GM19467 (cell line): ENCODE measurements around the gene ADAMTSL4.
"Not testable (repeated sequence)": the region's sequence is repeated elsewhere in the genome, so short reads cannot be mapped to it uniquely, and the experiment has no call there.

Experiments
- ATAC-seq: cut with Tn5 transposase; IDR thresholded peaks from one replicate; pipeline ENCODE4 v1.9.1; 2021; ENCODE audit warnings: mild to moderate bottlenecking, moderate library complexity; ENCODE audit not compliant: unreplicated experiment

Gene ADAMTSL4

GRCh38 chr1:150554086-150554452 lies 4.9 kb downstream of the ADAMTSL4 start:
- ATAC-seq: no peak

DNA sequence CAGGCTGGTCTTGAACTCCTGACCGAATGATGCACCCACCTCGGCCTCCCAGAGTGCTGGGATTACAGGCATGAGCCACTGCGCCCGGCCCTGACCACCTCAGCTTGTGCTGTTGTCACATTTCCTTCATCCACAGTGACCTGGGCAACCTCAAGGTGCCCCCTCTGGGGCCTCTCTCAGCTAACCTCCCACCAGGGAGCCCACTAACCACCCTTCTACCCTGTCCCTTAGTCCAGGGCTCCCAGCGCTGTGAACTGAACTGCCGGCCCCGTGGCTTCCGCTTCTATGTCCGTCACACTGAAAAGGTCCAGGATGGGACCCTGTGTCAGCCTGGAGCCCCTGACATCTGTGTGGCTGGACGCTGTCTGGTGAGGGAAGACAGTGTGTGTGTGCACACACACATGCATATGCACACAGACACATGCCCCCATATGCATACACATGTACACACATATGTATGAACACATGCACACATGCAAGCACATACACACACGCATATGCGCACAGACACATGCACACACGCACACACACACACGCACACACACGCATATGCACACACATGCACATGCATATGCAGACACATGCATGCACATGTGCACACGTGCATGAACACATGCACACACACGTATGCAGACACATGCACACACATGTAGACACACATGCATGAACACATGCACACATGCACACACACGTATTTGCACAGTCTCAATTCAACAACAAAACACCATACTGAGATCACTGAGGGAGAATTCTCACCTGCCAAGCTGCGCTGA lies 6.2 kb downstream of the ADAMTSL4 start:
- ATAC-seq: no peak

DNA sequence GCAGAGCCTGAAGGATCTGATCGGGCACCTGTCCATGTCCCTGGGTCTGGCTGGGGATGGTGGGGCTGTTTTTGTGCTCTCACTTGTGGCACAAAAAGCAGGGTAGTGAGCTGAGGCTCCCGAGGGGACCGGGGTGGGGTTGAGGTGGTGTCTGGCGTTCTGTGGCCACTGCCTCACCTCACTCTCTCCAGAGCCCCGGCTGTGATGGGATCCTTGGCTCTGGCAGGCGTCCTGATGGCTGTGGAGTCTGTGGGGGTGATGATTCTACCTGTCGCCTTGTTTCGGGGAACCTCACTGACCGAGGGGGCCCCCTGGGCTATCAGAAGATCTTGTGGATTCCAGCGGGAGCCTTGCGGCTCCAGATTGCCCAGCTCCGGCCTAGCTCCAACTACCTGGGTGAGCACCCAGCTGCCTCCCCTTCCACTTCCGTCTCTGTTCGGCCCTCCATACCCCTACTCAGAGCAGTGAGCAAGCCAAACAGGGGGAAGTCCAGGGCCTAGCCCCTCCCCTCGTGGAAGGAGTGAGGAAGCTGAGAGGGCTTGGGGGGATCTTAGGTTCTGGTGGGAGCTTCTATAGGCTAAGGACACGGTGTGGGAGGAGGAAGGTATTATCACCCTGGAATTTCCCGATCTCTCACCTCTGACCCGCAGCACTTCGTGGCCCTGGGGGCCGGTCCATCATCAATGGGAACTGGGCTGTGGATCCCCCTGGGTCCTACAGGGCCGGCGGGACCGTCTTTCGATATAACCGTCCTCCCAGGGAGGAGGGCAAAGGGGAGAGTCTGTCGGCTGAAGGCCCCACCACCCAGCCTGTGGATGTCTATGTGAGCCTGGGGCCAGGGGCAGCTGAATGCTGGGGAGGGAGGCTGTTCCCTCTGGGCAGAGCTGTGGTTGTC lies 7.0 kb downstream of the ADAMTSL4 start:
- ATAC-seq: no peak

DNA sequence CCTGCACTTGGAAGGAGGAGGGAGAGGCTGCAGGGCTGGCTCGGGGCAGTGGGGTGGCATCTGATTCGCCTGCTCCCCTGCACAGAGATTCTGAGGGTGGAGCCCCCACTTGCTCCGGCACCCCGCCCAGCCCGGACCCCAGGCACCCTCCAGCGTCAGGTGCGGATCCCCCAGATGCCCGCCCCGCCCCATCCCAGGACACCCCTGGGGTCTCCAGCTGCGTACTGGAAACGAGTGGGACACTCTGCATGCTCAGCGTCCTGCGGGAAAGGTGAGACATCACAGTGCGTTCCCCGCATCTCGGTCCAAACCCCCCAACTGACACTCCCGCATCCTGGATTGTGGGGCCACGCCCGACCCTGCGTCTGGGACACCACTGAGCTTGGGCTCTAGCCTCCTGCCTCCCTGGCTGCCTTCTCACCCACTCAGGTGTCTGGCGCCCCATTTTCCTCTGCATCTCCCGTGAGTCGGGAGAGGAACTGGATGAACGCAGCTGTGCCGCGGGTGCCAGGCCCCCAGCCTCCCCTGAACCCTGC lies 7.9 kb downstream of the ADAMTSL4 start:
- ATAC-seq: no peak

GRCh38 chr1:150557813-150558212 lies 8.6 kb downstream of the ADAMTSL4 start:
- ATAC-seq: no peak

DNA sequence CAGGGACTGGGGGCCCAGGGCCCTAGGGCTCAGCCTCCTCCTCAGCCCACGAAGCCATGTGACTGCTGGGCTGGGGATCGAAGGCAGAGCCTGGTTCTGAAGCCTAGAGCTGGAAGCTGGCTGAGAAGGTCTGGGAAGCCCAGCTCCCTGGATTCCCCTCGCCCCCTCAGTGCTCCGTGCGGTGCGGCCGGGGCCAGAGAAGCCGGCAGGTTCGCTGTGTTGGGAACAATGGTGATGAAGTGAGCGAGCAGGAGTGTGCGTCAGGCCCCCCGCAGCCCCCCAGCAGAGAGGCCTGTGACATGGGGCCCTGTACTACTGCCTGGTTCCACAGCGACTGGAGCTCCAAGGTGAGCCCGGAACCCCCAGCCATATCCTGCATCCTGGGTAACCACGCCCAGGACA lies 9.1 kb downstream of the ADAMTSL4 start:
- ATAC-seq: no peak

- no peak for ATAC-seq
Observed at GRCh38 chr1:150558761-150559655, 9.8 kb downstream of the ADAMTSL4 start.

GRCh38 chr1:150559656-150560010 lies 10.4 kb downstream of the ADAMTSL4 start:
- no peak for ATAC-seq

DNA sequence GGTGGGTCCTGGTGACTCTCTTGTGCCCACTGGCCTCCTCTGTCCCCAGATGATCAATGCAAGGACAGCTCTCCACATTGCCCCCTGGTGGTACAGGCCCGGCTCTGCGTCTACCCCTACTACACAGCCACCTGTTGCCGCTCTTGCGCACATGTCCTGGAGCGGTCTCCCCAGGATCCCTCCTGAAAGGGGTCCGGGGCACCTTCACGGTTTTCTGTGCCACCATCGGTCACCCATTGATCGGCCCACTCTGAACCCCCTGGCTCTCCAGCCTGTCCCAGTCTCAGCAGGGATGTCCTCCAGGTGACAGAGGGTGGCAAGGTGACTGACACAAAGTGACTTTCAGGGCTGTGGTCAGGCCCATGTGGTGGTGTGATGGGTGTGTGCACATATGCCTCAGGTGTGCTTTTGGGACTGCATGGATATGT lies 10.8 kb downstream of the ADAMTSL4 start:
- ATAC-seq: no peak

DNA sequence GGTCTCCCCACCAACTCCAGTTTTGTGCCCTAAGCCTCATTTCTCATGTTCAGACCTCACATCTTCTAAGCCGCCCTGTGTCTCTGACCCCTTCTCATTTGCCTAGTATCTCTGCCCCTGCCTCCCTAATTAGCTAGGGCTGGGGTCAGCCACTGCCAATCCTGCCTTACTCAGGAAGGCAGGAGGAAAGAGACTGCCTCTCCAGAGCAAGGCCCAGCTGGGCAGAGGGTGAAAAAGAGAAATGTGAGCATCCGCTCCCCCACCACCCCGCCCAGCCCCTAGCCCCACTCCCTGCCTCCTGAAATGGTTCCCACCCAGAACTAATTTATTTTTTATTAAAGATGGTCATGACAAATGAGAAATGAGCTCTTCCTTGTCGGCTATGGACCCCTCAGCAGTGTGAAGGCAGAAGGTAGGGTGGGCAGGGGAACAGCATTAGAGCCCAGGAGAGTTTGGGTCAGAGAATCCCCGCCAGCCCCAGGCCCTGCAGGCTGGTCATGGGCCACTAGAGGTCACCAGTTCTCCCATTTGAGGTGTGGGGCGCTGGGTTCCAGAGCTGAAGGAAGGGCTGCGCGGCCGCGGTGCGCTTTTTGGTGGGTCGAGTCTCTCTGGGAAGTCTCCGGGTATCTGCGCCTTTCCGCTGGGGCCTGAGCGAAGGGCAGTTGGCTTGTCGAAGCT lies 11.5 kb downstream of the ADAMTSL4 start:
- peak; percentile 33 for ATAC-seq

- ATAC-seq: peak; percentile 16
Observed at GRCh38 chr1:150561254-150561973, 12.2 kb downstream of the ADAMTSL4 start.

GRCh38 chr1:150561974-150562445 lies 12.8 kb downstream of the ADAMTSL4 start:
- no peak for ATAC-seq

- ATAC-seq: peak; percentile 28
Observed at GRCh38 chr1:150562446-150563339, 13.5 kb downstream of the ADAMTSL4 start.

DNA sequence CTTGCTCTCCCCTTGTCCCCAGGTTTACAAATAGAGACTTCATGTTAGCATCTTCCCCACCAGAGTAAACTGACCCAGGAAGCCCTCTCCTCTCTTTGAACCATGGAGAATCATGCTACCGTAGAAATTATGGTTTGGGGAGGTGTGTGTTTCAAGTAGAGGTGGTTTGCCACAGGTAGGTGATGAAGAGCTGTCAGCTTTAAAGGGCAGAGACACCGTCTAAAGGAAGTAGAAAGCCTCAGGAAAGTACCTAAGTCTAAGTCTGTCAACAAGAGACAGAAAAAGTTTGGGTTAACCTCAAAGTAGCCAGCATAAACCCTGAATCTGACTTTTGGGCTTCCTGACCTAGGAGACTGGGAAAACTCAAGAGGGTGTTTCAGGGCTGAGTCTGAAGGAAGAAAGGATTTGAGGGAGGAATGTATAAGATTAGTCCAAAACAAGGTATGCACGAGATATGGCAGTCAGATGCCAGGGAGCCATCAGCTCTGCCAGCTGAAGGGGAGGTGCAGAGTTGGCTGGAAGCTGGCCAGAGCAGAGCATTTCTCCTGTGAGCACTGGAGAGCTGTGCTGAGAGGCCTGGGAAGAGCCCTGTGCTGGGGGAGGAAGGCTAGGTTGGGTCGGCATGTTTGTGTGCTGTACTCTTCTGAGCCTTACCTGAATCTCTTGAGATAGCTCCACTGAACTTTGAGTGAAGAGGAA lies 14.3 kb downstream of the ADAMTSL4 start:
- peak; percentile 21 for ATAC-seq

DNA sequence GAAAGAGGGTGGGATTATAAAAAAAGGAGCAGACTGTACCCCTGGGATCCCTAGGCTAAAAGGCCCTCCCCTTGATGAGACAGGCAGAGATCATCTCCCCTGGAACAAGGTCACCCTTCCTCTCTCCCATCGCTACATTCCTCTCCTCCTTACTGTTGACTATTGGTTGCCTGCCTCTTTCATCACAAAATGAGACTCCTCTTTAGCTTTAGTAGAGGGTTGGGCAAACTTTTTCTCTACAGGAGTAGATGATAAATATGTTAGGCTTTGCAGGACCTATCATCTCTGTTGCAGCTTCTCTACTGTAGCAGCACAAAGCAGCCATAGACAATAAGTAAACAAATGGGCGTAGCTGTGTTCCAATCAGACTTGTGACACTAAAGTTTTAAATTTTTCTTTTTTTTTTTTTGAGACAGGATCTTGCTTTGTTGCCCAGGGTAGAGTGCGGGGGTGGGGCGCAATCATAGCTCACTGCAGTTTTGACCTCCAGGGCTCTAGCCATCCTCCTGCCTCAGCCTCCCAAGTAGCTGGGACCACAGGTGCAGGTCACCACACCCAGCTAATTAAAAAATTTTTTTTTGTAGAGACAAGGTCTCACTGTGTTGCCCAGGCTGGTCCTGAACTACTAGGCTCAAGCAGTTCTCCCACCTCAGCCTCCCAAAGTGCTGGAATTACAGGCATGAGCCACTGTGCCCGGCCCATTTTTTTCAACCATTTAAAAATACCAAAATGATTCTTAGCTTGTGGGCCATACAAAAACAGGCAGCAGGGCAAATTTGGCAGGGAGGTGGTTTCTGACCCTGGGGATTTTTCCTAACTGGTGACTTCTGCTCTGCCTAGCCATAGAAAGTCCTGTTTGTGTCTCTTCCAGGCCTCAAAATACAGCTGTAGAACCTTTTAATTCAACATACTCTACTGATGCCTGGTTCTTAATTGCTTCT lies 15.1 kb downstream of the ADAMTSL4 start:
- no peak for ATAC-seq

GRCh38 chr1:150565240-150565991 lies 16.2 kb downstream of the ADAMTSL4 start:
- not testable (repeated sequence) for ATAC-seq
